ENCODE results near the gene PIK3CB. TPM values are rescaled to one million over a fixed set of nuclear protein-coding genes. Genes with fewer than 3 reads are reported as not detected.

Gene PIK3CB
- total RNA-seq, 1 experiment from 2014 or later = 29.7 TPM

GRCh38 chr3:138646513-138646912, 188.2 kb downstream of the PIK3CB start:
- no peak overlapping the region for H3K4me3 Mint-ChIP-seq (ENCODE audit: unreplicated experiment)
- intact Hi-C loops (cut with micrococcal nuclease; ENCODE audit: unreplicated experiment) = no loop called here
- H3K4me1 ChIP-seq = no peaks in the 10 kb centered on the region
- H3K4me3 ChIP-seq (ENCODE audit: low read depth, low read length) = no peak overlapping the region
- POLR2A ChIA-PET = no interaction called here
- H3K27ac Mint-ChIP-seq (ENCODE audit: unreplicated experiment) = no peak overlapping the region
- peaks cover 11% of the 10 kb centered on the region; the same call in 1 of the 2 replicates for H3K9me3 ChIP-seq
- no peak for DNase-seq
- H3K9me3 Mint-ChIP-seq (ENCODE audit: unreplicated experiment) = peaks cover 27% of the 10 kb centered on the region
- H3K4me1 Mint-ChIP-seq (ENCODE audit: low read depth, unreplicated experiment) = no peaks in the 10 kb centered on the region
- peaks cover 52% of the 10 kb centered on the region for H3K36me3 Mint-ChIP-seq (ENCODE audit: insufficient read depth, unreplicated experiment)
- TF ChIP-seq CTCF (IDR thresholded peaks at IDR 0.05; ENCODE audit: insufficient read depth in 1 of 2, low read depth in 1 of 2, low read length in 1 of 2, severe bottlenecking in 1 of 2, unreplicated experiment in 1 of 2) = no peak
- CTCF ChIA-PET = interaction anchor here (0.6 to 0.7 kb wide), 2 partner anchors 272 to 698 kb away, joined by 3 to 5 read pairs; partner anchors contain the start of gene MRPS22
- BruUV-seq (replicated peaks) = no TSS peak
- H3K36me3 ChIP-seq (ENCODE audit: control insufficient read depth, insufficient read depth, low read length) = peaks cover 8% of the 10 kb centered on the region
- no peaks in the 10 kb centered on the region for H3K27me3 ChIP-seq (replicated peaks; ENCODE audit: control insufficient read depth, insufficient read depth, low read length)
- no peaks in the 10 kb centered on the region for H3K27me3 Mint-ChIP-seq (ENCODE audit: insufficient read depth, unreplicated experiment)

- TF ChIP-seq CTCF (IDR thresholded peaks at IDR 0.05; ENCODE audit: insufficient read depth in 1 of 2, low read depth in 1 of 2, low read length in 1 of 2, severe bottlenecking in 1 of 2, unreplicated experiment in 1 of 2) = no peak
- Histone ChIP-seq H3K36me3 (ENCODE audit: control insufficient read depth, insufficient read depth, low read length) (peaks cover 8% of the 10 kb centered on the region), H3K9me3 (peaks cover 11% of the 10 kb centered on the region; the same call in 1 of the 2 replicates), H3K27me3 (replicated peaks; ENCODE audit: control insufficient read depth, insufficient read depth, low read length) (no peaks in the 10 kb centered on the region), H3K4me1 (no peaks in the 10 kb centered on the region), H3K4me3 (ENCODE audit: low read depth, low read length) (no peak overlapping the region)
- H3K27me3 Mint-ChIP-seq (ENCODE audit: insufficient read depth, unreplicated experiment) = no peaks in the 10 kb centered on the region
- no peak overlapping the region for H3K27ac Mint-ChIP-seq (ENCODE audit: unreplicated experiment)
- H3K9me3 Mint-ChIP-seq (ENCODE audit: unreplicated experiment) = peaks cover 27% of the 10 kb centered on the region
- CTCF ChIA-PET = interaction anchor here (0.6 to 0.7 kb wide), 2 partner anchors 273 to 698 kb away, joined by 3 to 5 read pairs; partner anchors contain the start of gene MRPS22
- H3K4me1 Mint-ChIP-seq (ENCODE audit: low read depth, unreplicated experiment) = no peaks in the 10 kb centered on the region
- no TSS peak for BruUV-seq (replicated peaks)
- H3K4me3 Mint-ChIP-seq (ENCODE audit: unreplicated experiment) = no peak overlapping the region
- peaks cover 52% of the 10 kb centered on the region for H3K36me3 Mint-ChIP-seq (ENCODE audit: insufficient read depth, unreplicated experiment)
- intact Hi-C loops (cut with micrococcal nuclease; ENCODE audit: unreplicated experiment) = no loop called here
- POLR2A ChIA-PET = interaction anchor here (0.5 kb wide), 1 partner anchor 38 kb away, joined by 9 read pairs; no protein-coding TSS in a partner anchor
- no peak for DNase-seq
Observed at GRCh38 chr3:138646008-138646407, 188.7 kb downstream of the PIK3CB start.

GRCh38 chr3:138642927-138643253, 191.8 kb downstream of the PIK3CB start:
- no peak overlapping the region for H3K4me3 ChIP-seq (ENCODE audit: low read depth, low read length)
- no peak for DNase-seq
- Mint-ChIP-seq H3K4me3 (ENCODE audit: unreplicated experiment) (no peak overlapping the region), H3K27me3 (ENCODE audit: insufficient read depth, unreplicated experiment) (no peaks in the 10 kb centered on the region), H3K27ac (ENCODE audit: unreplicated experiment) (no peak overlapping the region), H3K36me3 (ENCODE audit: insufficient read depth, unreplicated experiment) (peaks cover 31% of the 10 kb centered on the region), H3K4me1 (ENCODE audit: low read depth, unreplicated experiment) (no peaks in the 10 kb centered on the region), H3K9me3 (ENCODE audit: unreplicated experiment) (peaks cover 34% of the 10 kb centered on the region)
- no peaks in the 10 kb centered on the region for H3K36me3 ChIP-seq (ENCODE audit: control insufficient read depth, insufficient read depth, low read length)
- intact Hi-C loops (cut with micrococcal nuclease; ENCODE audit: unreplicated experiment) = no loop called here
- H3K27me3 ChIP-seq (replicated peaks; ENCODE audit: control insufficient read depth, insufficient read depth, low read length) = no peaks in the 10 kb centered on the region
- ChIA-PET POLR2A (no interaction called here), CTCF (no interaction called here)
- BruUV-seq (replicated peaks) = no TSS peak
- TF ChIP-seq CTCF (IDR thresholded peaks at IDR 0.05; ENCODE audit: insufficient read depth in 1 of 2, low read depth in 1 of 2, low read length in 1 of 2, severe bottlenecking in 1 of 2, unreplicated experiment in 1 of 2) = no peak
- no peaks in the 10 kb centered on the region for H3K4me1 ChIP-seq
- H3K9me3 ChIP-seq = peaks cover 11% of the 10 kb centered on the region; the same call in 1 of the 2 replicates
